ENCODE data around the gene PTPN3. TPM values are rescaled to one million over a fixed set of nuclear protein-coding genes. Genes with fewer than 3 reads are reported as not detected.

The PTPN3 gene
- total RNA-seq, 1 experiment from 2014 or later, result 10.4 TPM

DNA sequence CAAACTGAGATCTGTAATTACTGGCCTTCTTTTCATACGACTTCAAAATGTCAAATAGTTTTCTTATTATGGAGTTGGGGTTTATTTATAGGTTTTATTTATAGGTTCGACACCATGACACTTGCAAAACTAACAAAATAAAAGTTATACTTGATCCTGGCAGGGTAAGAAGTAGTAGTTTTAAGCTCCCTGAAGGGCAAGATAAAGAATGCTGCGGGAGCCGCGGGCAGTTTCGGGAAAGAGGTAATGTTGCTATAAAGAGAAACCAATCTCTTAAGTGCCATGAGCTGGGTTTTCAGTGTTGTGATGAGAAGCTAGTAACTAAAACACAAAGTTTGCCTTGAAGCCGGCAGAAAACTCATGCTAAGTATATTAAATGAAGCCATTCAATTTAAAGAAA is 24.8 kb downstream of the PTPN3 start:
- no peak for DNase-seq (ENCODE audit: low read depth, low spot score)
- in situ Hi-C loops (cut with HindIII; ENCODE audit: low pct_unique_long_range_greater_than_20kb, low sequenced_read_pairs), result no loop called here
- TF ChIP-seq TCF7L2 (IDR thresholded peaks at IDR 0.05; ENCODE audit: low read depth, low read length) (no peak), POLR2AphosphoS5 (IDR thresholded peaks at IDR 0.05; ENCODE audit: low read depth, low read length) (no peak), SIN3A (IDR thresholded peaks at IDR 0.05; ENCODE audit: borderline replicate concordance, insufficient read depth, low read depth, low read length) (no peak)
- TF ChIP-seq, protein P1, sequence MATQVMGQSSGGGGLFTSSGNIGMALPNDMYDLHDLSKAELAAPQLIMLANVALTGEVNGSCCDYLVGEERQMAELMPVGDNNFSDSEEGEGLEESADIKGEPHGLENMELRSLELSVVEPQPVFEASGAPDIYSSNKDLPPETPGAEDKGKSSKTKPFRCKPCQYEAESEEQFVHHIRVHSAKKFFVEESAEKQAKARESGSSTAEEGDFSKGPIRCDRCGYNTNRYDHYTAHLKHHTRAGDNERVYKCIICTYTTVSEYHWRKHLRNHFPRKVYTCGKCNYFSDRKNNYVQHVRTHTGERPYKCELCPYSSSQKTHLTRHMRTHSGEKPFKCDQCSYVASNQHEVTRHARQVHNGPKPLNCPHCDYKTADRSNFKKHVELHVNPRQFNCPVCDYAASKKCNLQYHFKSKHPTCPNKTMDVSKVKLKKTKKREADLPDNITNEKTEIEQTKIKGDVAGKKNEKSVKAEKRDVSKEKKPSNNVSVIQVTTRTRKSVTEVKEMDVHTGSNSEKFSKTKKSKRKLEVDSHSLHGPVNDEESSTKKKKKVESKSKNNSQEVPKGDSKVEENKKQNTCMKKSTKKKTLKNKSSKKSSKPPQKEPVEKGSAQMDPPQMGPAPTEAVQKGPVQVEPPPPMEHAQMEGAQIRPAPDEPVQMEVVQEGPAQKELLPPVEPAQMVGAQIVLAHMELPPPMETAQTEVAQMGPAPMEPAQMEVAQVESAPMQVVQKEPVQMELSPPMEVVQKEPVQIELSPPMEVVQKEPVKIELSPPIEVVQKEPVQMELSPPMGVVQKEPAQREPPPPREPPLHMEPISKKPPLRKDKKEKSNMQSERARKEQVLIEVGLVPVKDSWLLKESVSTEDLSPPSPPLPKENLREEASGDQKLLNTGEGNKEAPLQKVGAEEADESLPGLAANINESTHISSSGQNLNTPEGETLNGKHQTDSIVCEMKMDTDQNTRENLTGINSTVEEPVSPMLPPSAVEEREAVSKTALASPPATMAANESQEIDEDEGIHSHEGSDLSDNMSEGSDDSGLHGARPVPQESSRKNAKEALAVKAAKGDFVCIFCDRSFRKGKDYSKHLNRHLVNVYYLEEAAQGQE (IDR thresholded peaks at IDR 0.05; ENCODE audit: insufficient read depth in 1 of 2, low read depth in 2 of 2, low read length in 1 of 2), result no peak
- TF ChIP-seq, protein P2, sequence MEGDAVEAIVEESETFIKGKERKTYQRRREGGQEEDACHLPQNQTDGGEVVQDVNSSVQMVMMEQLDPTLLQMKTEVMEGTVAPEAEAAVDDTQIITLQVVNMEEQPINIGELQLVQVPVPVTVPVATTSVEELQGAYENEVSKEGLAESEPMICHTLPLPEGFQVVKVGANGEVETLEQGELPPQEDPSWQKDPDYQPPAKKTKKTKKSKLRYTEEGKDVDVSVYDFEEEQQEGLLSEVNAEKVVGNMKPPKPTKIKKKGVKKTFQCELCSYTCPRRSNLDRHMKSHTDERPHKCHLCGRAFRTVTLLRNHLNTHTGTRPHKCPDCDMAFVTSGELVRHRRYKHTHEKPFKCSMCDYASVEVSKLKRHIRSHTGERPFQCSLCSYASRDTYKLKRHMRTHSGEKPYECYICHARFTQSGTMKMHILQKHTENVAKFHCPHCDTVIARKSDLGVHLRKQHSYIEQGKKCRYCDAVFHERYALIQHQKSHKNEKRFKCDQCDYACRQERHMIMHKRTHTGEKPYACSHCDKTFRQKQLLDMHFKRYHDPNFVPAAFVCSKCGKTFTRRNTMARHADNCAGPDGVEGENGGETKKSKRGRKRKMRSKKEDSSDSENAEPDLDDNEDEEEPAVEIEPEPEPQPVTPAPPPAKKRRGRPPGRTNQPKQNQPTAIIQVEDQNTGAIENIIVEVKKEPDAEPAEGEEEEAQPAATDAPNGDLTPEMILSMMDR (IDR thresholded peaks at IDR 0.05), result no peak
- intact Hi-C loops (cut with micrococcal nuclease; ENCODE audit: unreplicated experiment), result no loop called here
- Histone ChIP-seq H3K27me3 (ENCODE audit: control insufficient read depth, insufficient read depth, low read length) (no peaks in the 10 kb centered on the region), H3K4me1 (ENCODE audit: control insufficient read depth, insufficient read depth, low read length) (peaks cover 30% of the 10 kb centered on the region), H3K4me3 (ENCODE audit: low read depth in 2 of 2, low read length in 2 of 2) (no peak overlapping the region), H3K27ac (ENCODE audit: low read length) (no peak overlapping the region), H3K9me3 (ENCODE audit: control insufficient read depth, insufficient read depth, low read depth, low read length) (no peaks in the 10 kb centered on the region), H3K36me3 (ENCODE audit: control insufficient read depth, insufficient read depth, low read length) (no peaks in the 10 kb centered on the region)
- no peak for ATAC-seq
- BruUV-seq (replicated peaks), result no TSS peak
- ChIA-PET CTCF (no interaction called here), POLR2A (interaction anchor here (0.6 kb wide), 1 partner anchor 112 kb away, joined by 3 read pairs; no protein-coding TSS in a partner anchor)

DNA sequence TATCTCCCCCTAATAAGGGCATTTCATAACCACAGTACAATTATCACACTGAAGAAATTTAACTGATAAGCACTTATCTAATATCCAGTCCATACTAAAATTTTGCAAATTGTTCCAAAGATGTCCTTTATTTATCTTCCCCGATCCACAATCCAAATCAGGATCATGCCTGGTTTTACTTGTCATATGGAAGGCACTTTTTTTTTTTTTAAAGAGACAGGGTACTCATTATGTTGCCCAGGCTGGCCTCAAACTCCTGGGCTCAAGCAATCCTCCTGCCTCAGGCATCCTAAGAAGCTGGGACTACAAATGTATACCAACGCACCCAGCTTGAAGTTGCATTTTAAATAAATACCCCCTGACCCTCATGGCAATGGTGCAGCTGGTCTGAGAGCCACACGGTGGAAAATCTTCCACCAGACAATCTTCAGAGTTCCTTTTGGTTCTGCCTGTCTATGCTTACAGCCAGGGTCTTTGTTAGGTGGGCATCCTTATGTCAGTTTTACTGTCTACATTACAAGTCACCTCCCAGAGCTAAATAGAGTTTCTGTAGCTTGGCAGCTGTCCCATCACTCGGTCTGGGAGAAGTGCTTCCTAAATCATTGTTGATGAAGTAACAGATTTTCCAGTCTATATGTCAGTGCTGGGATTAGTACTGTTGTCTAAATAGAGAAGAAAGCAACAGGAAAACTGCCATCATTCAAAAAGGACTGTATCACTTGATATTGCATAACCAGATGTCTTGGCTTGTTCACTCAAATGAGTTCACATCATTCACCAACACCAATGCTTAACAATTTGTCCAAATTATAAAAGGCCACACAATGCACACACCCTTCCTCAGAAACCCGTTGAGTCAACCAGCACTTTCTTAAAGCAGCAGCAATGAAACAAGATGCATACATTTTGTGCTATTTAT is 26.4 kb downstream of the PTPN3 start:
- intact Hi-C loops (cut with micrococcal nuclease; ENCODE audit: unreplicated experiment) (no loop called here), in situ Hi-C loops (cut with HindIII; ENCODE audit: low pct_unique_long_range_greater_than_20kb, low sequenced_read_pairs) (no loop called here)
- POLR2A ChIA-PET, result interaction anchor here (0.7 kb wide), 1 partner anchor 384 kb away, joined by 3 read pairs; no protein-coding TSS in a partner anchor
- Histone ChIP-seq H3K36me3 (ENCODE audit: control insufficient read depth, insufficient read depth, low read length) (no peaks in the 10 kb centered on the region), H3K9me3 (ENCODE audit: control insufficient read depth, insufficient read depth, low read depth, low read length) (no peaks in the 10 kb centered on the region), H3K4me1 (ENCODE audit: control insufficient read depth, insufficient read depth, low read length) (peaks cover 23% of the 10 kb centered on the region), H3K27ac (ENCODE audit: low read length) (no peak overlapping the region), H3K4me3 (ENCODE audit: low read depth in 2 of 2, low read length in 2 of 2) (no peak overlapping the region), H3K27me3 (ENCODE audit: control insufficient read depth, insufficient read depth, low read length) (no peaks in the 10 kb centered on the region)
- CTCF ChIA-PET, result interaction anchor here (0.7 kb wide), 1 partner anchor 661 kb away, joined by 4 read pairs; no protein-coding TSS in a partner anchor
- BruUV-seq (replicated peaks), result no TSS peak
- DNase-seq (ENCODE audit: low read depth, low spot score) (no peak), ATAC-seq (no peak)
- TF ChIP-seq POLR2AphosphoS5 (IDR thresholded peaks at IDR 0.05; ENCODE audit: low read depth, low read length) (no peak), TCF7L2 (IDR thresholded peaks at IDR 0.05; ENCODE audit: low read depth, low read length) (no peak), SIN3A (IDR thresholded peaks at IDR 0.05; ENCODE audit: borderline replicate concordance, insufficient read depth, low read depth, low read length) (no peak)
- TF ChIP-seq, protein P2 (IDR thresholded peaks at IDR 0.05), result no peak
- TF ChIP-seq, protein P1 (IDR thresholded peaks at IDR 0.05; ENCODE audit: insufficient read depth in 1 of 2, low read depth in 2 of 2, low read length in 1 of 2), result no peak
